Activated CD8-positive, alpha-beta T cell treated with anti-CD3 and anti-CD28 coated beads for 36 hours (primary cell): Measurements from ENCODE around the gene ABR. TPM values are rescaled to one million over a fixed set of nuclear protein-coding genes. Genes with fewer than 3 reads are reported as not detected.
"Not testable (repeated sequence)": the region's sequence is repeated elsewhere in the genome, so short reads cannot be mapped to it uniquely, and the experiment has no call there.

Source experiments
- ATAC-seq: fragments of 200-7000 bp; cut with Tn5 transposase; one replicate; pipeline ENCODE4 v1.10.0; 2021; ENCODE audit warnings: mild to moderate bottlenecking, moderate library complexity
- CTCF ChIA-PET: fragments of 350-600 bp; sonication (Branson Sonifier 250); formaldehyde crosslinking; loops from one replicate; lab custom pipeline; 2021; ENCODE audit warnings: antibody characterized with exemption; lab: Charles Lee
- POLR2A ChIA-PET: fragments of 350-600 bp; sonication (Branson Sonifier 250); formaldehyde crosslinking; loops from one replicate; lab custom pipeline; 2021; ENCODE audit warnings: antibody characterized with exemption; lab: Charles Lee
- DNase-seq: peaks from one replicate; pipeline ENCODE4 v3.0.0-alpha.2; 2020
- H3K27ac Mint-ChIP-seq: one replicate; pipeline ENCODE4 v1.8.0; 2021; ENCODE audit warnings: mild to moderate bottlenecking, mixed read lengths
- H3K27me3 Mint-ChIP-seq: one replicate; pipeline ENCODE4 v1.8.0; 2021; ENCODE audit warnings: mixed read lengths
- H3K36me3 Mint-ChIP-seq: one replicate; pipeline ENCODE4 v1.8.0; 2021; ENCODE audit warnings: low read depth, mixed read lengths
- H3K4me1 Mint-ChIP-seq: one replicate; pipeline ENCODE4 v1.8.0; 2021; ENCODE audit warnings: low read depth, mixed read lengths
- H3K4me3 Mint-ChIP-seq: one replicate; pipeline ENCODE4 v1.8.0; 2021; ENCODE audit warnings: mild to moderate bottlenecking, moderate library complexity, mixed read lengths
- H3K9me3 Mint-ChIP-seq: one replicate; pipeline ENCODE4 v1.8.0; 2021; ENCODE audit warnings: mixed read lengths
- CTCF ChIP-seq: fragments of 200-600 bp; IDR thresholded peaks from one replicate; pipeline ENCODE4 v1.8.0; 2022; ENCODE audit warnings: antibody characterized with exemption, mild to moderate bottlenecking
- intact Hi-C: fragments of 100-400 bp; cut with micrococcal nuclease; formaldehyde crosslinking; loops from one replicate; pipeline ENCODE4 v1.10.0; 2022
- total RNA-seq, 2 experiments: library from RNA; stranded (reverse); gene quantifications; one replicate each; pipeline ENCODE4 v1.2.3, GENCODE V29; 2021

The ABR gene
- total RNA-seq, 2 experiments from 2014 or later, result 44.4 to 46.6 TPM

DNA sequence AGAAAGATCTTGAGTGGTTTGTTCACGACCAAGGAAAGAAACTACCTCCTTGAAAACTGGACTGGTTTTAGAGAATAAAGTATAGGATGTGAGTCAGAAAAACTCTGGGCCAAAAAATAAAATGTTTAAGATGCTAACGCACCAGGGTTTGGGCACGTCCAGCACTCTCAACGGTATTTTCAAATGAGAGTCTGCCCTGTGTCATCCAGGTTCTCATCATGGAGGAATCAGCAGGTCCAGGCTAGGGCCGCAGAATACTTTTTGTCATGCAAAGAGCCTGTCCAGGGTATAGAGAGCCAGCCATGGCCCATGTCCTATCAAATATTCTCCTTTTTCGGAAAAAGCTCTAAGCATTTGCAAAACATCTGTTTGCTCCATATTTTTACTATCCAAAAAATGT, 202.6 kb downstream of the ABR start:
- Mint-ChIP-seq H3K27ac (no peak overlapping the region), H3K9me3 (no peaks in the 10 kb centered on the region), H3K4me1 (peaks cover 11% of the 10 kb centered on the region), H3K36me3 (no peaks in the 10 kb centered on the region), H3K27me3 (peaks cover 33% of the 10 kb centered on the region), H3K4me3 (no peak overlapping the region)
- no peak for DNase-seq
- POLR2A ChIA-PET, result interaction anchor here (1.1 kb wide), 1 partner anchor 20 kb away, joined by 4 read pairs; the partner anchor contains the start of gene TIMM22
- ATAC-seq, result no peak
- intact Hi-C loops, result loop anchor here (5.0 kb wide), 1 partner anchor 180 kb away; no protein-coding TSS in a partner anchor
- CTCF ChIA-PET, result interaction anchor here (1.1 kb wide), 1 partner anchor 79 kb away, joined by 4 read pairs; no protein-coding TSS in a partner anchor
- TF ChIP-seq CTCF, result no peak

DNA sequence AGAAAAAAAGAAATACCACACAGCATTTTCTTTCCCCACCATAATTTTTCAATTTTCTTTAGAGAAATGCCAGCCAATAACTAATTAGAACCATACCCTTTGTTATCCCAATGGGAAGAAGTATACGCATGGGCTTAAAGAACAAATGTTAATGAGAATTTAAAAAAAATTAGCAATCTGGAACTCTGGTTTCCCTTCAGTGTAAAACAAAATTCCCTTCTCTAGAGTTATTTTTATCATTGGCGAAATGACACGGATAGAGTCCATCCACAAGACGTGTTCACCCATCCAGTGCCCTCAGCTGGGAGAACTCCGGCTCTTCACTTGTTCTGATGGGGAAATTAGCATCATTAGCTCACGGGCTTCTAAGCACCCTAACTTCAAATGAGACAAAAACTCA, 203.5 kb downstream of the ABR start:
- H3K27ac Mint-ChIP-seq, result no peak overlapping the region
- H3K9me3 Mint-ChIP-seq, result no peaks in the 10 kb centered on the region
- no peak for DNase-seq
- no peaks in the 10 kb centered on the region for H3K36me3 Mint-ChIP-seq
- peaks cover 11% of the 10 kb centered on the region for H3K4me1 Mint-ChIP-seq
- ChIA-PET CTCF (no interaction called here), POLR2A (no interaction called here)
- no peak for ATAC-seq
- H3K27me3 Mint-ChIP-seq, result peaks cover 33% of the 10 kb centered on the region
- intact Hi-C loops, result loop anchor here (5.0 kb wide), 1 partner anchor 179 kb away; no protein-coding TSS in a partner anchor
- H3K4me3 Mint-ChIP-seq, result no peak overlapping the region
- no peak for TF ChIP-seq CTCF

DNA sequence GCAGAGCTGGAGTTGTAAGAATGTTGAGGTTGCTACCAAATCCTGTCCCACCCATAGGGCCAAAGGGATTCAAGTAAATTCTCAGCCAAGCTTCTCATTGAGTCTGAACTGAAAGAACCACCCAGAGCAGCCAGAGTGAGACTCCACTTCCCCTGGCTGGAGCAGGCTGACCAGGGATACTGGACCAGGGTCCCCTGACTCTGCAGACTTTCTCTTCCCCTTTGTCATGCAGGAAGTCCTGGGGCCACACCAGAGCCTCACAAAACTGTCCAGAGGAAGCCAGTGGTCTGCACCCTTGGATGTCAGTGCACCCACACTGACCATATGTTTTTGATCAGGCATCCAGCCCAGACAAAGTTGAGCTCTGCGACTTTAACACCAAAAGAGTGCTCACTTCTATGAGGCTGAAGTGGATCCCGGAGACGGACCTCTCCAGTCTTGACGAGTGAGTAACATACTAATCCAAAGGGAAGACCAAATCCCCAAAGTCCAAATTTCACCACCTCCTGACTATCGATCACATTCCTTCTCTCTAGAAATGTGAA, 204.3 kb downstream of the ABR start:
- ChIA-PET CTCF (no interaction called here), POLR2A (no interaction called here)
- Mint-ChIP-seq H3K4me3 (no peak overlapping the region), H3K4me1 (peaks cover 8% of the 10 kb centered on the region), H3K27me3 (peaks cover 36% of the 10 kb centered on the region), H3K9me3 (no peaks in the 10 kb centered on the region), H3K27ac (no peak overlapping the region), H3K36me3 (no peaks in the 10 kb centered on the region)
- ATAC-seq, result no peak
- DNase-seq, result no peak
- intact Hi-C loops, result loop anchor here (5.0 kb wide), 1 partner anchor 178 kb away; no protein-coding TSS in a partner anchor
- no peak for TF ChIP-seq CTCF

- H3K4me1 Mint-ChIP-seq, ATAC-seq, H3K9me3 Mint-ChIP-seq, H3K4me3 Mint-ChIP-seq, DNase-seq, H3K27ac Mint-ChIP-seq, CTCF ChIA-PET, H3K36me3 Mint-ChIP-seq: not testable (repeated sequence)
- intact Hi-C loops, result loop anchor here (5.0 kb wide), 1 partner anchor 177 kb away; no protein-coding TSS in a partner anchor
- H3K27me3 Mint-ChIP-seq, result peaks cover 40% of the 10 kb centered on the region
- POLR2A ChIA-PET, result interaction anchor here (0.7 kb wide), 1 partner anchor 131 kb away, joined by 4 read pairs; no protein-coding TSS in a partner anchor
Observed at GRCh38 chr17:974778-975177, 205.0 kb downstream of the ABR start.

GRCh38 chr17:973053-973452, 206.7 kb downstream of the ABR start:
- intact Hi-C loops, result no loop called here
- H3K9me3 Mint-ChIP-seq, result no peaks in the 10 kb centered on the region
- ATAC-seq, result no peak
- no peak for TF ChIP-seq CTCF
- no peak overlapping the region for H3K4me3 Mint-ChIP-seq
- H3K4me1 Mint-ChIP-seq, result peaks cover 2% of the 10 kb centered on the region
- H3K27ac Mint-ChIP-seq, result no peak overlapping the region
- ChIA-PET CTCF (interaction anchor here (0.7 to 1.0 kb wide), 2 partner anchors 93 to 147 kb away, joined by 3 read pairs; no protein-coding TSS in a partner anchor), POLR2A (interaction anchor here (1.1 kb wide), 1 partner anchor 135 kb away, joined by 6 read pairs; no protein-coding TSS in a partner anchor)
- peaks cover 50% of the 10 kb centered on the region for H3K27me3 Mint-ChIP-seq
- H3K36me3 Mint-ChIP-seq, result no peaks in the 10 kb centered on the region
- no peak for DNase-seq

- CTCF ChIA-PET, result interaction anchor here (1.2 kb wide), 1 partner anchor 92 kb away, joined by 4 read pairs; no protein-coding TSS in a partner anchor
- H3K27ac Mint-ChIP-seq, ATAC-seq, intact Hi-C loops, H3K4me3 Mint-ChIP-seq, H3K36me3 Mint-ChIP-seq, H3K9me3 Mint-ChIP-seq, H3K4me1 Mint-ChIP-seq, POLR2A ChIA-PET, DNase-seq: not testable (repeated sequence)
- peaks cover 45% of the 10 kb centered on the region for H3K27me3 Mint-ChIP-seq
Observed at GRCh38 chr17:971861-972260, 207.9 kb downstream of the ABR start.
